Fibroblast of skin of scalp (primary cell): ENCODE measurements around the gene FXYD1.

Experiments
- DNase-seq: peaks from one replicate; pipeline ENCODE4 v3.0.0-alpha.2; 2013

FXYD1 gene

DNA sequence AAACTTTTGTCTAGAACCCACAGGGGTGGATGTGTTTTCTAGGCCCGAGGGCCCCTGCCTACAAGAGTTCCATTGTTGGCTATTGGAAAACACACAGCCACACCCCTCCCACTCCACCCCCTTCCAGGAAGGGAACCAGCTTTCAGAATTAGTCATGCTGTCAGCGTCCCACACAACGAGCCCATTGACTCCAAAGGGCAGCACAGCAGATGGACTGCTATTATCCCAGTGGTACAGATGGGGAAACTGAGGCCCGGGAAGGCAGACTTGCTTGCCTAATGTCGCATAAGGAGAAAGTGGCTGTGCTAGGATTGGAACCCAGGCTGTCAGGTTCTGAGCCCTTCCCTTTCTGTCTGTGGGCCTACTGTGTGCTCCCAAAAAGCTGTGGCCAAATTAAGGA, 31.1 kb upstream of the FXYD1 start:
- peak; percentile 17 for DNase-seq

- no peak for DNase-seq
Observed at GRCh38 chr19:35108730-35109129, 29.9 kb upstream of the FXYD1 start.

DNA sequence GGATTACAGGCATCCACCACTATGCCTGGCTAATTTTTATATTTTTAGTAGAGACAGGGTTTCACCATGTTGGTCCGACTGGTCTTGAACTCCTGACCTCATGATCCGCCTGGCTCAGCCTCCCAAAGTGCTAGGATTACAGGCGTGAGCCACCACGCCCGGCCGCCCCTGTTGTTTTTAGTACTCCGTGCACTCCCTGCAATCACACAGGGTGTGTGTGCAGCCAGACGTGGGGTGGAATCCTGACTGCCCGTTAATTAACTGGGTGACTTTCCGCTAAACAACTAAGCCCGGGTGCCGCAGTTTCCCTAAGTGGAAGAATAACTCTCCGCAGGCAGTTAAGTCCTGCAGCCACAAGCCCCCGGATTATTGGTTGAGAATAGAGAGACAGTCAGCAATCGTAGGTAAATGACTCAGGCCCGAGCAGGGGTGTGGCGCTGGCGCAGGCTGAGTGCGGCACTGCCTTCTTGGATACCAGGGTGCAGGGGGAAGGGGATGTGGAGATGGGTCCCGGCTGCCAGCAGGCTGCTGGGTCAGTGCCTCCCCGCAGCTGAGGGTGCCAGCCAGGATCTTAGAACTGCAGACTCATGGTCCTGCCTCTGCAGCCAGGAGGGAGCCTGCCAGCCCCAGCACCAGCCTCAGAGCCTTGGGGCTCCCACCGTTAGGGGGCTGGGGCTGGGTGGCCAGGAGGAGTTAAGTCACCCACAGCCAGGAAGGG, 29.1 kb upstream of the FXYD1 start:
- DNase-seq, result no peak

DNA sequence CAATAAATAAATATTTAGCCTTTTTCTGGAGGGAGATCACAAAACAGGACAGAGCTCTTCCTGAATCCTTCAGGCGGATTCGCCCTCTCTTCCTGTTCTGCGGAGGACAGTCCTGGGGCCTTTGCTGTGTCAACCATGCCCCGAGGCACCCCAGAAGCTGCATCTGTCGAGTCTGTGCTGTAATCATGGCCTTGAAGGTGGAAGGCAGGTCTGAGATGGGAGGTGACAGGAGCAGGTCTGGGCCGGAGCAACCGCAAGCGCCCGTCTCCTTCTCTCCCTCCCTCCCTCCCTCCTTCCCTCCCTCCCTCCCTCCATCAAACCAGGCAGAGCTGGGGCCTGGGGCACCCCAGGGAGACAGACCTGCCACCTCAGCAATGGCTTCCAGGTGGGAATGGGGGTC, 27.6 kb upstream of the FXYD1 start:
- DNase-seq, result no peak

DNA sequence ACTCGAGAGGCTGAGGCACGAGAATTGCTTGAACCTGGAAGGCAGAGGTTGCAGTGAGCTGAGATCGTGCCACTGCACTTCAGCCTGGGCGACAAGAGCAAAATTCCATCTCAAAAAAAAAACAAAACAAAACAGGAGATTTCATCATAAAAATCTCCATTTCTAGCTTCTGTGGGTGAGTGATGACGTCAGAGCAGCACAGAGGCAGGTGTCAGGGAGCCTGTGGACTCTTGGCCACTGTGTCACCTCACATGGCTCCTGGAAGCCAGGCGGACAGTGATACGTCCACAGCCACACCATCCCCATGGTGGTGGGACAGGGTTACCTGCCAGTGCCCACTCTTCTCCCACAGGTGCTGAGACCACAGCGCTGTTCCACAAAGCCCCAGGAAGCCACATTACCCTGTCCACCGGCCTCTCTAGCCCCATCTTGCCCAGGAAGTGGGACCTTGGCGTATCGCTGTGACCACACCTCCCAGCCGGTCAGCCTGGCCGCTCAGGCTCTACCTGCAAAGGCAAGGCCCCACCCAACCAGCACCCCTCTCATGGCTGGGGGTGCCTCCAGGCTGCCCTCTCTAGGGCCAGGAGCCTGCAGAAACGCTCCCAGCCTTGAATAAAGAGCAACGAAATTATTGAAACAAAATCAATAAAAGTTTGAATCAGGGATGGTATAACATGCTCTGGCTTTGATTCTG, 25.5 kb upstream of the FXYD1 start:
- DNase-seq, result no peak

DNA sequence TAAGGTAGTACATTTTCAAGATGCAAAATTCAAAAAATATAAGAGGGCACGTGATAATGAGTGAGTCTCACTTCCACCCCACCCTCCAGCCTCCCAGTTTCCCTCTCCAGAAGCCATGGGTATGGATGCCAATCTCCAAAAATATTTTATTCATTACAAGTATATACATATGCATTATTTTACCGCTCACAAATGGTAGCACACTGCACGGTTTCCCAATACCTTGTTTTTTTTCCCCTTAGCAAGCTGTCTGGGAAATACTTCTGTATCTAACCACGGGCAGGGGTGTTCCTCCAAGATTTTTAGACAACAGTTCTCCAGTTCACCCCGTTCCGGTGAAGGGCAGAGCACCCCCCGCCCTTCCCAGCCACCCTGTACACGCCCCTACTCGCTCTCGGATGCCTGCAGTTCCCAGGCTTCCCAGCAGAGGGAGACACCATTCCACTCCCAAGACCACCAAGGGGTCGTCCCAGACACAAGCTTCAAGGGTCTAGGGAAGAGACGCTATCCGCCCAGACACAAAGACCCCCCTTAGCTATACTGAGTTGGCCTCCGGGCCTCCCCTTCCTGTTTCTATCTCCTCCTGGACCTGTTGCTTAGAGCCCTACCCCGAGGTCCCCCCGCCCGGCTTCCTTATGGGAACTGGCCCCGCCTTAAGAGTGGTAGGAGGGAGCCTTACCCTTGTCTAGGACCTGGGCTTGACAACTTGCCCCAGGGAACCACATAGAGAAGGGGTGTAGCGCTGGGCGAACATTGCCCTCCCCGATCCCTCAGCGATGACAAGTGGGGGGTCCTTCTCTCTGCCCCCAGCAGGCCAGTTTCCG, 24.1 kb upstream of the FXYD1 start:
- peak; percentile 63 for DNase-seq

- DNase-seq, result no peak
Observed at GRCh38 chr19:35115177-35115951, 23.3 kb upstream of the FXYD1 start, which contains the start of gene FXYD3. FXYD3 (plus strand) TSS chr19:35115823; CDS start chr19:35119377, 3,554 bp downstream.

GRCh38 chr19:35116072-35116801, 22.4 kb upstream of the FXYD1 start:
- DNase-seq, result no peak

DNA sequence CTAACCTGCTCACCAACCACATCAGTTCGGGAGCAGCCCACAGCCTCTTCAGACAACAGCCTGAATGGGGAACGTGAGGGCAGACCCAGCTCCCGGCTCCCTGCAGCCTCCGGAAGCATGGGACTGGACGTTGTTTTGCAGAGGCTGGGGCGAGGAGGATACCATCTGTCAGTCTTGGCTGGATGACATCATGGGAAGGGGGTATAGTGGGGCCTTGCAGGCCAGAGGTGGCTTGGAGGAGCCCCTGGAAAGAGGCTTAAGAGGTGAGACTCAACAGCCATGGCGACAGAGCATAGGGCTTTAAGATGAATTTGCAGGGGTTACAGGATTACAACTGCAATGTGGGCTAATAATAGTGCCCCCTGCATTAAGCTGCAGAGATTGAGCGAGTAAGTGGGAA, 21.5 kb upstream of the FXYD1 start:
- no peak for DNase-seq

DNA sequence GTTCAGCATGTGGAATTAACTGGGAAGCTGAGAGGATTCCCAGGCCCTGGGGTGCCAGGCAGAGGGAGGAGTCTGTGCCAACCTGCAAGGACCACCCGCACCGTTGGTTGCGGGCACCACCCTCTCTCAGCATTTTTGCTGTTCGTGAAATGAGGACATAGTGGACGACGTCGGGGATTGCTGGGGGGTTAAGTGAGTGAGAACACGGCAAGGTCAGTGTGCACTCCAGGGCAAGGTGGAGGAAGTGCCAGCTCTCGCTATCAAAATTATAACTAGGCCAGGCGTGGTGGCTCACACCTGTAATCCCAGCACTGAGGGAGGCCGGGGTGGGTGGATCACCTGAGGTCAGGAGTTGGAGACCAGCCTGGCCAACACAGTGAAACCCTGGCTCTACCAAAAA, 20.8 kb upstream of the FXYD1 start:
- DNase-seq, result no peak

GRCh38 chr19:35118268-35119020, 20.2 kb upstream of the FXYD1 start:
- no peak for DNase-seq

DNA sequence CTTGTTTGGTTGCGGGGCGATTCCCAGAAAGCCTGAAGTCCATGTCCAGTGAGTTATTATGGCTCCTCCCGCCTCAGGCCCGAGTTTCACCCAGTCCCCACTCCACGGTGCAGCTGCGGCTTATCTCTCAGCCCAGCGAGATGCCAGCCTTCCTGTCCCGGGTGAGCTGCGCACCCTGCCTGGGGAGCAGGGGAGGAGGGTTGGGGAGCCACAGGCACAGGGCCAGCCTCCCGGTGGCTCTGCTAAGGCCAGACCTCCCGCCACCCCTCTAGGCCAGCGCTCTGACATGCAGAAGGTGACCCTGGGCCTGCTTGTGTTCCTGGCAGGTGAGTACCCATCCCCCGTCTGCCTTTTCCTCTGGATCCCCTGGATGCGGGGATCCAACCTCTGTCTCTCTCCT, 19.5 kb upstream of the FXYD1 start:
- DNase-seq, result no peak

GRCh38 chr19:35119578-35120155, 19.0 kb upstream of the FXYD1 start:
- no peak for DNase-seq

DNA sequence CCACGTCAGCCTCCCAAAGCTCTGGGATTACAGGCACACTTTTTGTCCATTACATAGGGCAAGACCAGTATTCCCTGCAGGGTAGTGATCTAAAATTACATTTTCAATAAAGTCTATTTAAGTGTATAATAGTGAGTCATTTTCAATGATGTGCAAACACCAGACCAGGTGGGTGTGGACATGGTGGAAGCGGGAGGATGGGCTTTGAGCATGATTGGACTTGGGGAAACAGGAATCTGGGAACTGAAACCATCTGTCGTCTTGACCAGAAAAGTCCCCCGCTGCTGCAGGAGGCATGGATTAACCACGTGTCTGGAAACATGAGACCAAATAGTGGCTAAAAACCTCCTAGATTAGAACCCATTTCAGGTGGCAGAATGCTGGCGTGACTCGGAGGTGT, 18.1 kb upstream of the FXYD1 start:
- peak; percentile 91 for DNase-seq

DNA sequence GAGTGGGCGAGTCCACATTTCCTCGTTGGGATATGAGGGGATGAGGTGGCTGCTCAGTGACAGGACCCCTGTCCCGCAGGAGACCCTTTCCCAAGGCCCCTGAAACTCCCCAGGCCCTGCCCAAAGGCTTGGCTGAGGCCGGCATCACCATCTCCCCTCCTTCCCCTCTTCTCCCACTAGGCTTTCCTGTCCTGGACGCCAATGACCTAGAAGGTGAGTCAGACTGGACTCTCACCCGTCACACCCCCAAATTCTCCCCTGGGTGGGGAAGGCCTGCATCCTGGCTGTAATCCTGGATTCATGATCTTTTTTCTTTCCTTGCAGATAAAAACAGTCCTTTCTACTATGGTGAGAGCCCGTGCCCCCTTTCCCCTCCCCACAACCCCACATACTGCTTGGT, 17.7 kb upstream of the FXYD1 start:
- DNase-seq, result no peak

GRCh38 chr19:35122687-35123551, 15.7 kb upstream of the FXYD1 start:
- no peak for DNase-seq

GRCh38 chr19:35123573-35123972, 15.1 kb upstream of the FXYD1 start:
- peak; percentile 74 for DNase-seq

GRCh38 chr19:35124098-35125060, 14.2 kb upstream of the FXYD1 start:
- DNase-seq, result peak; percentile 97
